H9 (cell line): Measurements from ENCODE around the gene ANKRD13B. TPM values are rescaled to one million over a fixed set of nuclear protein-coding genes. Genes with fewer than 3 reads are reported as not detected.

Experiments used
- DNase-seq: peaks from one replicate; pipeline ENCODE4 v3.0.0-alpha.2; 2017
- H2AFZ ChIP-seq: one replicate; pipeline ENCODE4 v1.6.1; 2013; ENCODE audit warnings: mild to moderate bottlenecking, low read length, control low read depth, moderate library complexity
- H2AK5ac ChIP-seq: 2 replicates; pipeline ENCODE4 v1.6.1; 2013; ENCODE audit warnings: low read length, control low read depth, mixed read lengths; ENCODE audit not compliant: insufficient read length
- H2BK120ac ChIP-seq: one replicate; pipeline ENCODE4 v1.6.1; 2013; ENCODE audit warnings: low read depth, mild to moderate bottlenecking, low read length, control low read depth, inconsistent platforms; ENCODE audit not compliant: poor library complexity, severe bottlenecking
- H2BK12ac ChIP-seq: 2 replicates; pipeline ENCODE4 v1.6.1; 2013; ENCODE audit warnings: low read length, control low read depth, mixed read lengths, low read depth; ENCODE audit not compliant: insufficient read length
- H2BK15ac ChIP-seq: 2 replicates; pipeline ENCODE4 v1.6.1; 2013; ENCODE audit warnings: low read depth, low read length, control low read depth
- H2BK20ac ChIP-seq: one replicate; pipeline ENCODE4 v1.6.1; 2013; ENCODE audit warnings: low read depth, mild to moderate bottlenecking, low read length, control low read depth, inconsistent platforms; ENCODE audit not compliant: poor library complexity, severe bottlenecking
- H2BK5ac ChIP-seq: 2 replicates; pipeline ENCODE4 v1.6.1; 2013; ENCODE audit warnings: low read length, control low read depth, mixed read lengths; ENCODE audit not compliant: insufficient read length
- H3K14ac ChIP-seq: 2 replicates; pipeline ENCODE4 v1.6.1; 2013; ENCODE audit warnings: low read length, control low read depth; ENCODE audit not compliant: insufficient read depth
- H3K18ac ChIP-seq: 2 replicates; pipeline ENCODE4 v1.6.1; 2013; ENCODE audit warnings: low read depth, mild to moderate bottlenecking, mixed read lengths, low read length, control low read depth; ENCODE audit not compliant: insufficient read length
- H3K23ac ChIP-seq: 2 replicates; pipeline ENCODE4 v1.6.1; 2013; ENCODE audit warnings: low read length, control low read depth, mixed read lengths, low read depth; ENCODE audit not compliant: insufficient read length
- H3K23me2 ChIP-seq: 2 replicates; pipeline ENCODE4 v1.6.1; 2013; ENCODE audit warnings: low read depth, mild to moderate bottlenecking, mixed read lengths, low read length, control low read depth; ENCODE audit not compliant: insufficient read length, poor library complexity, severe bottlenecking
- H3K27ac ChIP-seq: 2 replicates; pipeline ENCODE4 v1.5.1; 2013; ENCODE audit warnings: low read length, control low read depth, mixed read lengths, low read depth; ENCODE audit not compliant: insufficient read length
- H3K27me3 ChIP-seq: 2 replicates; pipeline ENCODE4 v1.6.1; 2013; ENCODE audit warnings: low read length, control low read depth, inconsistent platforms; ENCODE audit not compliant: insufficient read depth
- H3K4ac ChIP-seq: 2 replicates; pipeline ENCODE4 v1.6.1; 2013; ENCODE audit warnings: low read depth, mild to moderate bottlenecking, control low read depth, inconsistent platforms, low read length, moderate library complexity
- H3K4me1 ChIP-seq: 2 replicates; pipeline ENCODE4 v1.6.1; 2013; ENCODE audit warnings: low read length, control low read depth, inconsistent platforms; ENCODE audit not compliant: insufficient read depth
- H3K4me2 ChIP-seq: 2 replicates; pipeline ENCODE4 v1.6.1; 2013; ENCODE audit warnings: low read length, control low read depth, mixed read lengths; ENCODE audit not compliant: insufficient read length, insufficient read depth
- H3K56ac ChIP-seq: 2 replicates; pipeline ENCODE4 v1.6.1; 2013; ENCODE audit warnings: low read depth, mild to moderate bottlenecking, mixed read lengths, low read length, control low read depth; ENCODE audit not compliant: insufficient read length
- H3K79me1 ChIP-seq: 2 replicates; pipeline ENCODE4 v1.6.1; 2013; ENCODE audit warnings: low read depth, mild to moderate bottlenecking, moderate library complexity, low read length, control low read depth, inconsistent platforms; ENCODE audit not compliant: insufficient read depth, poor library complexity, severe bottlenecking
- H3K79me2 ChIP-seq: 2 replicates; pipeline ENCODE4 v1.6.1; 2013; ENCODE audit warnings: low read length, control low read depth, inconsistent platforms; ENCODE audit not compliant: insufficient read depth
- H3K9ac ChIP-seq: 2 replicates; pipeline ENCODE4 v1.6.1; 2013; ENCODE audit warnings: low read length, control low read depth, mixed read lengths; ENCODE audit not compliant: insufficient read length; ENCODE audit errors: extremely low read depth
- H3K9me3 ChIP-seq: one replicate; pipeline ENCODE4 v1.6.1; 2013; ENCODE audit warnings: low read depth, low read length, inconsistent platforms; ENCODE audit not compliant: control insufficient read depth
- H3T11ph ChIP-seq: one replicate; pipeline ENCODE4 v1.6.1; 2013; ENCODE audit warnings: mild to moderate bottlenecking, low read length, control low read depth, inconsistent platforms
- H4K20me1 ChIP-seq: one replicate; pipeline ENCODE4 v1.6.1; 2013; ENCODE audit not compliant: control insufficient read depth, insufficient read length, insufficient read depth
- H4K5ac ChIP-seq: 2 replicates; pipeline ENCODE4 v1.6.1; 2013; ENCODE audit warnings: low read depth, mild to moderate bottlenecking, mixed read lengths, low read length, control low read depth; ENCODE audit not compliant: insufficient read length
- H4K8ac ChIP-seq: replicated peaks from 2 replicates; pipeline ENCODE4 v1.6.1; 2013; ENCODE audit warnings: low read length, control low read depth, mixed read lengths, low read depth; ENCODE audit not compliant: insufficient read length
- H4K91ac ChIP-seq: 2 replicates; pipeline ENCODE4 v1.6.1; 2013; ENCODE audit warnings: low read depth, mild to moderate bottlenecking, moderate library complexity, mixed read lengths, low read length, control low read depth; ENCODE audit not compliant: insufficient read length
- H3K27ac Mint-ChIP-seq, 3 experiments: 2 replicates in 2 of 3; 3 replicates in 1 of 3; pipeline ENCODE4 v1.8.0; 2020 to 2021; ENCODE audit warnings: mixed read lengths in 3 of 3, mild to moderate bottlenecking in 1 of 3, moderate library complexity in 1 of 3
- H3K27me3 Mint-ChIP-seq: 2 replicates; pipeline ENCODE4 v1.8.0; 2021; ENCODE audit warnings: low read depth, mild to moderate bottlenecking, moderate library complexity, mixed read lengths
- H3K36me3 Mint-ChIP-seq, 3 experiments: 2 replicates in 2 of 3; 3 replicates in 1 of 3; pipeline ENCODE4 v1.8.0; 2020 to 2021; ENCODE audit warnings: low read depth in 3 of 3, mixed read lengths in 3 of 3; ENCODE audit not compliant: insufficient read depth in 1 of 3
- H3K4me1 Mint-ChIP-seq, 2 experiments: 2 replicates each; pipeline ENCODE4 v1.8.0; 2020; ENCODE audit warnings: mixed read lengths in 2 of 2
- H3K4me3 Mint-ChIP-seq, 2 experiments: 2 replicates in 1 of 2; 3 replicates in 1 of 2; pipeline ENCODE4 v1.8.0; 2020 to 2021; ENCODE audit warnings: mild to moderate bottlenecking in 2 of 2, mixed read lengths in 2 of 2, moderate library complexity in 1 of 2
- H3K9me3 Mint-ChIP-seq, 2 experiments: 2 replicates in 1 of 2; 3 replicates in 1 of 2; pipeline ENCODE4 v1.8.0; 2020; ENCODE audit warnings: mild to moderate bottlenecking in 2 of 2, mixed read lengths in 2 of 2, moderate library complexity in 1 of 2
- WGBS: extraction: QIAGEN DNeasy Blood & Tissue Kit; methylation state at CpG from one replicate; pipeline ENCODE4 v1.1.7; 2013; ENCODE audit warnings: missing lambda C conversion rate, low lambda C conversion rate, mixed read lengths; ENCODE audit not compliant: insufficient read length; ENCODE audit errors: extremely low coverage; 5-methylcytosine and 5-hydroxymethylcytosine counted together
- total RNA-seq: library from RNA; stranded (reverse); gene quantifications from 2 replicates; pipeline ENCODE4 v1.2.1, GENCODE V29; 2021
- TF ChIP-seq, protein P1 (sequence below): fragments of 200-600 bp; sonication (generic); conservative IDR thresholded peaks from 3 replicates; pipeline ENCODE4 v1.8.0; 2021; ENCODE audit warnings: antibody characterized with exemption, mild to moderate bottlenecking

Gene ANKRD13B
- total RNA-seq, 1 experiment from 2014 or later: 24.2 TPM

DNA sequence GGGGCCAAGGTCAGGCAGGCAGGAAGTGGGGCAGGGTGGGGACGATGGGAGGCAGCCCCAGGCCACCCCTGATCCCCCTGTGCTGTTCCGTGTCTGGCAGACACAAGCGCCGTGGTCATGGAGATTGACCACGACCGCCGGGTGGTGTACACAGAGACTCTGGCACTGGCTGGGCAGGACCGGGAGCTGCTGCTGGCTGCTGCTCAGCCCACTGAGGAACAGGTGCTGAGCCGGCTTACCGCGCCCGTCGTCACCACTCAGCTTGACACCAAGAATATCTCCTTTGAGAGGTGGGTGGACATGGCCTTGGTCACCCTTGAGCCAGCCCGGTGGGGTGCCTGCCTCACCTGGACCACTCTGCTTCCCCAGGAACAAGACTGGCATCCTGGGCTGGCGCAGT is 16.1 kb downstream of the ANKRD13B start:
- Histone ChIP-seq H3K23ac (no peak overlapping the region), H3K4me2 (no peak overlapping the region), H3K4me1 (no peaks in the 10 kb centered on the region), H4K20me1 (no peaks in the 10 kb centered on the region), H3K9ac (no peak overlapping the region), H3K14ac (no peak overlapping the region), H3K79me1 (no peaks in the 10 kb centered on the region), H2AFZ (no peak overlapping the region), H3K56ac (no peak overlapping the region), H3T11ph (no peak overlapping the region), H3K9me3 (no peaks in the 10 kb centered on the region), H2AK5ac (no peak overlapping the region), H3K27me3 (no peaks in the 10 kb centered on the region), H4K8ac (no peak overlapping the region), H3K18ac (no peak overlapping the region), H2BK12ac (no peak overlapping the region), H2BK15ac (no peak overlapping the region), H4K91ac (no peak overlapping the region), H3K79me2 (no peaks in the 10 kb centered on the region), H3K27ac (no peak overlapping the region), H3K23me2 (no peaks in the 10 kb centered on the region), H3K4ac (no peak overlapping the region), H2BK120ac (no peak overlapping the region), H2BK5ac (no peak overlapping the region), H4K5ac (no peak overlapping the region), H2BK20ac (no peak overlapping the region)
- Mint-ChIP-seq H3K27me3 (peaks cover 16% of the 10 kb centered on the region), H3K9me3 (no peaks in the 10 kb centered on the region), H3K4me1 (peaks cover 2 to 9% of the 10 kb centered on the region in 2 experiments), H3K36me3 (peaks cover 2 to 10% (median 8%) of the 10 kb centered on the region in 3 experiments; a peak in 4 of 7 replicates), H3K4me3 (no peak overlapping the region), H3K27ac (no peak overlapping the region)
- no CpG with 5 or more reads among the region's 15 CpGs for WGBS
- DNase-seq: no peak
- TF ChIP-seq, protein P1, sequence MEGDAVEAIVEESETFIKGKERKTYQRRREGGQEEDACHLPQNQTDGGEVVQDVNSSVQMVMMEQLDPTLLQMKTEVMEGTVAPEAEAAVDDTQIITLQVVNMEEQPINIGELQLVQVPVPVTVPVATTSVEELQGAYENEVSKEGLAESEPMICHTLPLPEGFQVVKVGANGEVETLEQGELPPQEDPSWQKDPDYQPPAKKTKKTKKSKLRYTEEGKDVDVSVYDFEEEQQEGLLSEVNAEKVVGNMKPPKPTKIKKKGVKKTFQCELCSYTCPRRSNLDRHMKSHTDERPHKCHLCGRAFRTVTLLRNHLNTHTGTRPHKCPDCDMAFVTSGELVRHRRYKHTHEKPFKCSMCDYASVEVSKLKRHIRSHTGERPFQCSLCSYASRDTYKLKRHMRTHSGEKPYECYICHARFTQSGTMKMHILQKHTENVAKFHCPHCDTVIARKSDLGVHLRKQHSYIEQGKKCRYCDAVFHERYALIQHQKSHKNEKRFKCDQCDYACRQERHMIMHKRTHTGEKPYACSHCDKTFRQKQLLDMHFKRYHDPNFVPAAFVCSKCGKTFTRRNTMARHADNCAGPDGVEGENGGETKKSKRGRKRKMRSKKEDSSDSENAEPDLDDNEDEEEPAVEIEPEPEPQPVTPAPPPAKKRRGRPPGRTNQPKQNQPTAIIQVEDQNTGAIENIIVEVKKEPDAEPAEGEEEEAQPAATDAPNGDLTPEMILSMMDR: no peak
